H1 (cell line): ENCODE results near the gene MRPS27.

Experiments used
- ATF3 ChIP-seq: IDR thresholded peaks from 2 replicates; pipeline ENCODE4 v1.6.1; 2011; ENCODE audit warnings: low read depth, mild to moderate bottlenecking, low read length; ENCODE audit not compliant: insufficient read depth
- CEBPB ChIP-seq: IDR thresholded peaks from 2 replicates; pipeline ENCODE4 v1.6.1; 2012; ENCODE audit warnings: low read depth, low read length
- CHD1 ChIP-seq: IDR thresholded peaks from 2 replicates; pipeline ENCODE4 v1.6.1; 2012; ENCODE audit warnings: low read depth, low read length, improper control_type of control experiment
- CREB1 ChIP-seq: IDR thresholded peaks from 2 replicates; pipeline ENCODE4 v1.6.1; 2012; ENCODE audit warnings: inconsistent platforms
- CTCF ChIP-seq, 3 experiments: IDR thresholded peaks; 1 replicate in 2 of 3; 2 replicates in 1 of 3; pipeline versions ENCODE4 v1.5.1 to v1.6.1; 2011; ENCODE audit warnings: low read length in 3 of 3, mild to moderate bottlenecking in 3 of 3, inconsistent platforms in 2 of 3, low read depth in 1 of 3, moderate library complexity in 1 of 3; ENCODE audit not compliant: insufficient read depth in 1 of 3; ENCODE audit errors: control extremely low read depth in 1 of 3
- HDAC2 ChIP-seq, 2 experiments: fragments of 300-600 bp in 1 of 2; sonication (generic) in 1 of 2; IDR thresholded peaks; 2 replicates each; pipeline ENCODE4 v1.6.1; 2011 to 2012; ENCODE audit warnings: low read depth in 2 of 2, low read length in 2 of 2, mild to moderate bottlenecking in 2 of 2, moderate library complexity in 2 of 2, borderline replicate concordance in 1 of 2, inconsistent platforms in 1 of 2
- JUN ChIP-seq: IDR thresholded peaks from 2 replicates; pipeline ENCODE4 v1.6.1; 2011; ENCODE audit warnings: low read depth, mild to moderate bottlenecking, improper control_type of control experiment, low read length
- JUND ChIP-seq: IDR thresholded peaks from 2 replicates; pipeline ENCODE4 v1.6.1; 2011; ENCODE audit warnings: mild to moderate bottlenecking, improper control_type of control experiment, low read length
- POLR2A ChIP-seq, 2 experiments: IDR thresholded peaks; 1 replicate in 1 of 2; 2 replicates in 1 of 2; pipeline ENCODE4 v1.6.1; 2011; ENCODE audit warnings: low read depth in 2 of 2, low read length in 2 of 2, mild to moderate bottlenecking in 2 of 2; ENCODE audit errors: control extremely low read depth in 1 of 2
- POLR2AphosphoS5 ChIP-seq: IDR thresholded peaks from 2 replicates; pipeline ENCODE4 v1.6.1; 2011; ENCODE audit warnings: low read depth, low read length
- USF2 ChIP-seq: IDR thresholded peaks from 2 replicates; pipeline ENCODE4 v1.6.1; 2011; ENCODE audit warnings: low read length, improper control_type of control experiment
- ZNF274 ChIP-seq: IDR thresholded peaks from 2 replicates; pipeline ENCODE4 v1.7.0; 2012; ENCODE audit warnings: low read length, borderline replicate concordance; ENCODE audit errors: extremely low read depth

GRCh38 chr5:72256536-72256935 is 63.5 kb downstream of the MRPS27 start:
- TF ChIP-seq CEBPB (no peak), CTCF (IDR thresholded peaks at IDR 0.05; ENCODE audit: control extremely low read depth in 1 of 3, insufficient read depth in 1 of 3, low read depth in 1 of 3, low read length in 3 of 3) (no peak), USF2 (no peak), CREB1 (no peak), CHD1 (no peak), POLR2AphosphoS5 (no peak), ZNF274 (no peak), JUN (no peak), ATF3 (no peak), HDAC2 (IDR thresholded peaks at IDR 0.05; ENCODE audit: borderline replicate concordance in 1 of 2, low read depth in 2 of 2, low read length in 2 of 2) (no peak), JUND (no peak), POLR2A (IDR thresholded peaks at IDR 0.05; ENCODE audit: control extremely low read depth in 1 of 2, low read depth in 2 of 2, low read length in 2 of 2) (no peak)
